GM18867 (cell line): ENCODE results near the gene SSTR3.
"Not testable (repeated sequence)": the region's sequence is repeated elsewhere in the genome, so short reads cannot be mapped to it uniquely, and the experiment has no call there.

Experiments
- ATAC-seq: cut with Tn5 transposase; IDR thresholded peaks from one replicate; pipeline ENCODE4 v1.9.1; 2021; ENCODE audit warnings: mild to moderate bottlenecking, moderate library complexity; ENCODE audit not compliant: unreplicated experiment

Gene SSTR3

GRCh38 chr22:37213218-37213855 lies 1.1 kb upstream of the SSTR3 start:
- ATAC-seq = no peak

GRCh38 chr22:37211866-37212173 lies 457 bp downstream of the SSTR3 start:
- ATAC-seq = no peak

- no peak for ATAC-seq
Observed at GRCh38 chr22:37211075-37211865, 1.0 kb downstream of the SSTR3 start.

GRCh38 chr22:37210041-37210803 lies 2.1 kb downstream of the SSTR3 start:
- no peak for ATAC-seq

- no peak for ATAC-seq
Observed at GRCh38 chr22:37209140-37209845, 3.0 kb downstream of the SSTR3 start.

- ATAC-seq = no peak
Observed at GRCh38 chr22:37208401-37209139, 3.7 kb downstream of the SSTR3 start.

- no peak for ATAC-seq
Observed at GRCh38 chr22:37207981-37208380, 4.3 kb downstream of the SSTR3 start.

- ATAC-seq = no peak
Observed at GRCh38 chr22:37206841-37207821, 5.1 kb downstream of the SSTR3 start.

- no peak for ATAC-seq
Observed at GRCh38 chr22:37206118-37206840, 6.0 kb downstream of the SSTR3 start.

GRCh38 chr22:37205046-37205445 lies 7.2 kb downstream of the SSTR3 start:
- ATAC-seq = no peak

- ATAC-seq = no peak
Observed at GRCh38 chr22:37204045-37204655, 8.1 kb downstream of the SSTR3 start.

GRCh38 chr22:37203354-37204044 lies 8.8 kb downstream of the SSTR3 start:
- ATAC-seq = no peak

GRCh38 chr22:37202716-37203115 lies 9.6 kb downstream of the SSTR3 start:
- no peak for ATAC-seq

GRCh38 chr22:37202001-37202555 lies 10.2 kb downstream of the SSTR3 start:
- ATAC-seq = no peak

- ATAC-seq = not testable (repeated sequence)
Observed at GRCh38 chr22:37201443-37201820, 10.8 kb downstream of the SSTR3 start.

- ATAC-seq = peak; percentile 10
Observed at GRCh38 chr22:37199760-37200108, 12.5 kb downstream of the SSTR3 start.

GRCh38 chr22:37199103-37199759 lies 13.0 kb downstream of the SSTR3 start:
- ATAC-seq = peak; percentile 91
